HFF-Myc (cell line): ENCODE data around the gene JMJD4.

Experiments
- DNase-seq: peaks from one replicate; pipeline ENCODE4 v3.0.0-alpha.2; 2011; ENCODE audit warnings: low read depth; ENCODE audit errors: extremely low read depth
- H3K4me3 ChIP-seq: replicated peaks from 2 replicates; pipeline ENCODE4 v1.5.1; 2011; ENCODE audit warnings: low read depth, mild to moderate bottlenecking, control low read depth, low read length
- TF ChIP-seq, protein P1 (sequence below): IDR thresholded peaks from 2 replicates; pipeline ENCODE4 v1.5.1; 2012; ENCODE audit warnings: mild to moderate bottlenecking, low read depth, low read length, control low read depth; ENCODE audit errors: missing control alignments

The JMJD4 gene

DNA sequence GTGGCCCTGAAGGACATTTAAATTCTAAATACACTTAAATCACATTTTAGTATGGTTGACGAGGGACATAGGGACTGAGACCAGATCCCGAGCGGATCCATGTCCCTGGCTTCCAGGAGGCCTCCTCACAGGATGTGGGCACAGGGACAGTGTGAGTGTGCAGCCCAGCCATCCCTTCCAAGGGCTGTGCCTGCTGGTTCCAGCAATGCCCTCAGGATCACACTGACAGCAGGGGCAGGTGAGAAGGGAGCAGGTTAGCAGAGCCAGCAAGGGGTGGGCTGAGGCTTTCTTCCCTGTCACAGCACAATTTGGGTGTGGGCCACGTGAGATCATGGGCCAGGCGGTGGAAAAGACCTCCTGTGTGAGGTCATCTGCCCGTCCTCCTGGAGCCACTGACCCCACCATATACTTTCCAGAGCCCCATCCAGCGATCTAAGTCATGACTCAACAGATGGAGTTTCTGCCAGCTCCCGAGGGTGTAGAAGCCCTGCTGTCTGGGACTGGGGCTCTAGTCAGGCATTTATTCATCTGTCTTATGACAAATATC lies 43.4 kb upstream of the JMJD4 start:
- H3K4me3 ChIP-seq, result no peak overlapping the region
- no peak for DNase-seq
- TF ChIP-seq, protein P1, sequence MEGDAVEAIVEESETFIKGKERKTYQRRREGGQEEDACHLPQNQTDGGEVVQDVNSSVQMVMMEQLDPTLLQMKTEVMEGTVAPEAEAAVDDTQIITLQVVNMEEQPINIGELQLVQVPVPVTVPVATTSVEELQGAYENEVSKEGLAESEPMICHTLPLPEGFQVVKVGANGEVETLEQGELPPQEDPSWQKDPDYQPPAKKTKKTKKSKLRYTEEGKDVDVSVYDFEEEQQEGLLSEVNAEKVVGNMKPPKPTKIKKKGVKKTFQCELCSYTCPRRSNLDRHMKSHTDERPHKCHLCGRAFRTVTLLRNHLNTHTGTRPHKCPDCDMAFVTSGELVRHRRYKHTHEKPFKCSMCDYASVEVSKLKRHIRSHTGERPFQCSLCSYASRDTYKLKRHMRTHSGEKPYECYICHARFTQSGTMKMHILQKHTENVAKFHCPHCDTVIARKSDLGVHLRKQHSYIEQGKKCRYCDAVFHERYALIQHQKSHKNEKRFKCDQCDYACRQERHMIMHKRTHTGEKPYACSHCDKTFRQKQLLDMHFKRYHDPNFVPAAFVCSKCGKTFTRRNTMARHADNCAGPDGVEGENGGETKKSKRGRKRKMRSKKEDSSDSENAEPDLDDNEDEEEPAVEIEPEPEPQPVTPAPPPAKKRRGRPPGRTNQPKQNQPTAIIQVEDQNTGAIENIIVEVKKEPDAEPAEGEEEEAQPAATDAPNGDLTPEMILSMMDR, result no peak

DNA sequence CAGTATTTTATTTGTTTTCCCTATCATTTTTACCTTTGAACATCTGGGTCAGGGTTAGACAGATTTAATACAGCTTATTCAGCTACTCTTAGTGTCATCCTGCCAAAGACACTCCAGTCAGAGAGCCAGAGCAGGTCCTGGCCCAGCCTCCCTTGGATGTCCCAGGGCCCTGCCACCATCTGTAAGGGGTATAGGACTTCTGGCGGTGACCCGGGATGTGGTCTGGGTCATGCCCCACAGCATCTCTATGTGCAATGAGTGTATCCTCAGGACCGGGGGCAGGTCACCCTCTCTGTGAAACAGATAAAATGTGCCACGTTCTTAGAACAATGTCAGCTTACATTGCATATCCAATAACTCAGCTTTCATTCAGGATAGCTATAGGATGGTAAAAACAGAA lies 42.5 kb upstream of the JMJD4 start:
- TF ChIP-seq, protein P1, result no peak
- H3K4me3 ChIP-seq, result no peak overlapping the region
- no peak for DNase-seq

DNA sequence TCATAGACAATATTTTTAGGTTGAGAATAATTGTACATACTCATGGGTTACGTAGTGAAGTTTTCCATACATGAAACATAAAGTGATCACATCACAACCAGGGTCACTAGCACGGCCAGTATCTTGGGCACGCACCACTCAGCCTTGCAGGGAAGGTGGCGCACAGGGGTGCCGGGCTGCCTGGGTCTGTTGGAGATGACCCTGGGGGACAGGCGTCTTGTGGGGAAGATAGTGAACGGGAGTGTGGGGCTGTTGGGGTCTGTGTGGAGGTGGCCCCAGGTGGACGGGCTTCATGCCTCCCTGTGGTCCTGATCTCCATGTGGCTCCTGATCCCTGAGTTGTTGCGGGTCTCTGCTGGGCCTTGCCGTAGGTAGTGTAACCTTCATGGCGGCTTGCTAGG lies 42.1 kb upstream of the JMJD4 start:
- TF ChIP-seq, protein P1, result no peak
- no peak overlapping the region for H3K4me3 ChIP-seq
- DNase-seq, result no peak

DNA sequence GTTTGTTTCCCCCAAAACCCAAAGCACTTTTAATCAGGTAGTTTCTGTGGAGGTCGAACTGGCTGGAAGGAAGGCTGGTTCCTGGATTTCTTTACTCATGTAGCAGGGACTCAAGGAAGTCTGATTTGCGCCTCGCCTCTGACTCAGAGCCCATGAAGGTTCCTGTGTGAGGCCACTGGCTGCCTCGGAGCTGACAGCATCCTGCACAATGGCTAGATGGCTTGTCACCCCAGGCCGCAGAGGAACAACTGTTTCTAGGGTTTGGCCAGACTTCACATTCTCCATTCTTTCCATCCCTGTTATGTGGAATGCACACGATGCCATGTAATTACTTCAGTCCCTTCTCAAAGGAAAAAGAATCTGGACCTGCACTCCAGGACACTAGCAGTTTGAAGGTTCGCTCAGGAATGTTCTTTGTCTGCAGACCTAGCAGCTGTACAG lies 41.2 kb upstream of the JMJD4 start:
- no peak overlapping the region for H3K4me3 ChIP-seq
- TF ChIP-seq, protein P1, result no peak
- DNase-seq, result no peak

DNA sequence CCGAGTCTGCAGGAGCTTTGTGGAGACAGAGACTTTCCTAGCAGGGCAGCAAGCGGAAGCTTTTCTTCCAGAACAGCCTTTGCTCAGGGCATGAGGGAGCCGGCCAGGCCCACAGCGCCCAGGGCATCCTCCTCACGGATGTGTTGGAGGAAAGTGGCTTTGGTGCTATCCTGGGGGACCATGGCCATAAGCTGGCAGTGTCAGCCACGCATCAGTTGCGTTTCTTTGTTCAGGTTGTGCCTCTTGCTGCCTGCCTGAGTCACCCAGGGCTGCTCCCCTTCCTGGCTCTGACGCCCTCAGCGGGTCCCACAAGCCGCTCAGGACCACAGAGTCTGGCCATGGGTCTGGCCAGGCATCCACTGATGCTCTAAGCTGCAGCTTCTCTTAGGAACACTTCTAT lies 40.7 kb upstream of the JMJD4 start:
- DNase-seq, result no peak
- no peak overlapping the region for H3K4me3 ChIP-seq
- TF ChIP-seq, protein P1, result no peak

DNA sequence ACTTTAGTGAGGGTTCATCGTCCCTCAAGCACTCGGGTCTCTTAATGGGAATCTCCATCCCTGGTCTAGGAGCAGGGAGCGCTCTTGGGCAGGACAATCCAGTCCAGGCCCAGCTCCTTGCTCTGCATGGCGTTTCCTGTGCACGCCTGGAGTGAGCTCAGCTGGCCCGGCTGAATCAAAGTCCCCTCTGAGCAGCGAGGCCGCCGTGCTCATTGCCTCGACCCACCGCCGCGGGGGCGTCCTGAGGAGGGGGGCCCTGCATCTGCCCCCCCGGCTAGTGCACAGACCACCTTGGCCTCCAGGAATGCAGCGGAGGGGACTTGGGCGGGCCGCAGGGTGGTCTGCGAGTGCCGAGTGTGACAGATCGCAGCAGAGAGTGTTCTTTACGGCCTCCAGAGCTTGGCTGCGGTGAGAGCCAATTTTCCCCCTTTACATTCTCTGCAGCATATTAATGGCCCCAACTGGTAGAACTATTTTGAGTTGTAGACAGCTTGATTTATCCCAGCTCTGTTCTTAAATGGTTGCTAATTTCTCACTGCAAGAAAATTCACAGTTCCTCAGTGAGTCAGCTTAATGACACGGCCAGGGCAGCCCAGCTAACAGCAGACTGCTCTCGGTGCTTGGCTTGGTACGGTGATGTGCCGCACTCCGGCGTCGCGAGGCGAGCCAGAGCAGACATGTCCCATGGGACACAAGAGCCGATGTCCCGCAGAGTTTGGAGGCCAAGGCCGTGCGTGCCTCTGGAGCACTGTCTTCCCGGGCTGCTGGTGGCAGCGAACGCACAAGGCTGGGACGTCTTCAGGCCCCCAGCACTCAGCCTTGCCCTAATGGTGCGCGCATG lies 39.9 kb upstream of the JMJD4 start:
- TF ChIP-seq, protein P1, result no peak
- DNase-seq, result no peak
- H3K4me3 ChIP-seq, result no peak overlapping the region
